Measurements from ENCODE around the gene CHKB. TPM values are rescaled to one million over a fixed set of nuclear protein-coding genes. Genes with fewer than 3 reads are reported as not detected.
A peak's percentile ranks its signal among the peaks of the same experiment; 100 is the strongest.

The CHKB gene
- total and polyA plus RNA-seq, 10 of the 15 experiments (the other 5 are each of a cell fraction or from before 2014, with no cell fraction given), result 10.0 to 93.9 (median 57.0) TPM

DNA sequence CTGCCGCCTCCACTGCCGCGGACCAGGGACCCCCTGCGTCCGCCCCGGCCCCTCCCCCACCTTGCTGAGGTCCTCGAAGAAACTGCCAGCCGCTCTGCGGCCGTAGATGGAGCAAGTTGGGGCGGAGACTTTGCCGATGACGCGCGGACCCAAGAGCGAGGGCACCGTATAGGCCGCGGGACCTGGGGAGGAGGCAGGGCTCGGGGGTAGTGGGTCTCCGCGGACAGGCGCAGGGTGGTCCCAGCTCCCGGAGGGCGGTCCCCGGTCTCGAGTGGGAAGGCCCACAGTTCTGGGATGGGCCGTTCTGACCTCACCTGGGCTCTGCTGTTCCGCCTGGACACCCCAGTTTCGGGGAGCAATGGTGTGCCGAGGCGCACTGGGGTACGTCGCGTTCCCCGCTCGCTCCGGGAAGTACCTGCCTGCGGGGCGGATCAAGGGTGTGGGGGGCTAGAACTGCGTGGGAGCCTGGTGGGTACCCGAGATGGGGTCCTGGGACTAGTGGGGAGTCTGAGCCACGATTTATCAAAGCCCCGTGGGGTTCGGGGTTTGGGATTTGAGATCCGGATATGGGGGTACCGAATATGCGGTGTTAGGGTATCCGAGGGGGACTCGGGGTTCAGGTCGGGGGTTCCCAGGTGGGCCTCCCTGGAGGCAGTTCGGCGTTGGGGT, 51.6 kb downstream of the CHKB start (continued):
- TF ChIP-seq, protein P1, sequence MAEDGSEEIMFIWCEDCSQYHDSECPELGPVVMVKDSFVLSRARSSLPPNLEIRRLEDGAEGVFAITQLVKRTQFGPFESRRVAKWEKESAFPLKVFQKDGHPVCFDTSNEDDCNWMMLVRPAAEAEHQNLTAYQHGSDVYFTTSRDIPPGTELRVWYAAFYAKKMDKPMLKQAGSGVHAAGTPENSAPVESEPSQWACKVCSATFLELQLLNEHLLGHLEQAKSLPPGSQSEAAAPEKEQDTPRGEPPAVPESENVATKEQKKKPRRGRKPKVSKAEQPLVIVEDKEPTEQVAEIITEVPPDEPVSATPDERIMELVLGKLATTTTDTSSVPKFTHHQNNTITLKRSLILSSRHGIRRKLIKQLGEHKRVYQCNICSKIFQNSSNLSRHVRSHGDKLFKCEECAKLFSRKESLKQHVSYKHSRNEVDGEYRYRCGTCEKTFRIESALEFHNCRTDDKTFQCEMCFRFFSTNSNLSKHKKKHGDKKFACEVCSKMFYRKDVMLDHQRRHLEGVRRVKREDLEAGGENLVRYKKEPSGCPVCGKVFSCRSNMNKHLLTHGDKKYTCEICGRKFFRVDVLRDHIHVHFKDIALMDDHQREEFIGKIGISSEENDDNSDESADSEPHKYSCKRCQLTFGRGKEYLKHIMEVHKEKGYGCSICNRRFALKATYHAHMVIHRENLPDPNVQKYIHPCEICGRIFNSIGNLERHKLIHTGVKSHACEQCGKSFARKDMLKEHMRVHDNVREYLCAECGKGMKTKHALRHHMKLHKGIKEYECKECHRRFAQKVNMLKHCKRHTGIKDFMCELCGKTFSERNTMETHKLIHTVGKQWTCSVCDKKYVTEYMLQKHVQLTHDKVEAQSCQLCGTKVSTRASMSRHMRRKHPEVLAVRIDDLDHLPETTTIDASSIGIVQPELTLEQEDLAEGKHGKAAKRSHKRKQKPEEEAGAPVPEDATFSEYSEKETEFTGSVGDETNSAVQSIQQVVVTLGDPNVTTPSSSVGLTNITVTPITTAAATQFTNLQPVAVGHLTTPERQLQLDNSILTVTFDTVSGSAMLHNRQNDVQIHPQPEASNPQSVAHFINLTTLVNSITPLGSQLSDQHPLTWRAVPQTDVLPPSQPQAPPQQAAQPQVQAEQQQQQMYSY (CRISPR knock-in tag; IDR thresholded peaks at IDR 0.05), result no peak
- TF ChIP-seq, protein P2, sequence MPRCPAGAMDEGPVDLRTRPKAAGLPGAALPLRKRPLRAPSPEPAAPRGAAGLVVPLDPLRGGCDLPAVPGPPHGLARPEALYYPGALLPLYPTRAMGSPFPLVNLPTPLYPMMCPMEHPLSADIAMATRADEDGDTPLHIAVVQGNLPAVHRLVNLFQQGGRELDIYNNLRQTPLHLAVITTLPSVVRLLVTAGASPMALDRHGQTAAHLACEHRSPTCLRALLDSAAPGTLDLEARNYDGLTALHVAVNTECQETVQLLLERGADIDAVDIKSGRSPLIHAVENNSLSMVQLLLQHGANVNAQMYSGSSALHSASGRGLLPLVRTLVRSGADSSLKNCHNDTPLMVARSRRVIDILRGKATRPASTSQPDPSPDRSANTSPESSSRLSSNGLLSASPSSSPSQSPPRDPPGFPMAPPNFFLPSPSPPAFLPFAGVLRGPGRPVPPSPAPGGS (IDR thresholded peaks at IDR 0.05; ENCODE audit: borderline replicate concordance, insufficient read depth, low read depth, low read length, poor library complexity, severe bottlenecking), result no peak
- TF ChIP-seq SRF (IDR thresholded peaks at IDR 0.05; ENCODE audit: low read depth in 2 of 2, low read length in 2 of 2) (no peak), MEF2B (IDR thresholded peaks at IDR 0.05; ENCODE audit: partially characterized antibody, poor library complexity, severe bottlenecking) (peak; percentile 40), ATF7 (IDR thresholded peaks at IDR 0.05; ENCODE audit: low read depth) (no peak), NR2C1 (IDR thresholded peaks at IDR 0.05) (no peak), SPI1 (IDR thresholded peaks at IDR 0.05; ENCODE audit: borderline replicate concordance, insufficient read depth, low read depth, low read length) (no peak), TBL1XR1 (IDR thresholded peaks at IDR 0.05; ENCODE audit: low read depth, low read length) (0 out of 2 replicates have a peak, but pooled peaks have one; percentile 46), ZNF274 (IDR thresholded peaks at IDR 0.05; ENCODE audit: insufficient read depth, insufficient read length) (no peak), ZNF217 (IDR thresholded peaks at IDR 0.05) (no peak), EZH2 (IDR thresholded peaks at IDR 0.05; ENCODE audit: borderline replicate concordance, control insufficient read depth, low read depth, low read length) (no peak), TCF12 (IDR thresholded peaks at IDR 0.05; ENCODE audit: low read depth, low read length) (no peak), MYB (IDR thresholded peaks at IDR 0.05; ENCODE audit: borderline replicate concordance, low read depth, low read length) (no peak), KLF5 (IDR thresholded peaks at IDR 0.05; ENCODE audit: partially characterized antibody) (no peak), POLR2AphosphoS5 (IDR thresholded peaks at IDR 0.05; ENCODE audit: low read length) (peak; percentile 92), CBX5 (IDR thresholded peaks at IDR 0.05; ENCODE audit: low read depth) (no peak), SIN3A (IDR thresholded peaks at IDR 0.05; ENCODE audit: low read depth, low read length) (no peak), IRF4 (IDR thresholded peaks at IDR 0.05; ENCODE audit: low read depth, low read length) (no peak), BHLHE40 (IDR thresholded peaks at IDR 0.05; ENCODE audit: borderline replicate concordance in 1 of 2, low read depth in 2 of 2, low read length in 1 of 2) (peak in 1 of 2 experiments; percentile 9; a peak in 1 of 4 replicates)
- TF ChIP-seq, protein P3, sequence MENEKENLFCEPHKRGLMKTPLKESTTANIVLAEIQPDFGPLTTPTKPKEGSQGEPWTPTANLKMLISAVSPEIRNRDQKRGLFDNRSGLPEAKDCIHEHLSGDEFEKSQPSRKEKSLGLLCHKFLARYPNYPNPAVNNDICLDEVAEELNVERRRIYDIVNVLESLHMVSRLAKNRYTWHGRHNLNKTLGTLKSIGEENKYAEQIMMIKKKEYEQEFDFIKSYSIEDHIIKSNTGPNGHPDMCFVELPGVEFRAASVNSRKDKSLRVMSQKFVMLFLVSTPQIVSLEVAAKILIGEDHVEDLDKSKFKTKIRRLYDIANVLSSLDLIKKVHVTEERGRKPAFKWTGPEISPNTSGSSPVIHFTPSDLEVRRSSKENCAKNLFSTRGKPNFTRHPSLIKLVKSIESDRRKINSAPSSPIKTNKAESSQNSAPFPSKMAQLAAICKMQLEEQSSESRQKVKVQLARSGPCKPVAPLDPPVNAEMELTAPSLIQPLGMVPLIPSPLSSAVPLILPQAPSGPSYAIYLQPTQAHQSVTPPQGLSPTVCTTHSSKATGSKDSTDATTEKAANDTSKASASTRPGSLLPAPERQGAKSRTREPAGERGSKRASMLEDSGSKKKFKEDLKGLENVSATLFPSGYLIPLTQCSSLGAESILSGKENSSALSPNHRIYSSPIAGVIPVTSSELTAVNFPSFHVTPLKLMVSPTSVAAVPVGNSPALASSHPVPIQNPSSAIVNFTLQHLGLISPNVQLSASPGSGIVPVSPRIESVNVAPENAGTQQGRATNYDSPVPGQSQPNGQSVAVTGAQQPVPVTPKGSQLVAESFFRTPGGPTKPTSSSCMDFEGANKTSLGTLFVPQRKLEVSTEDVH (IDR thresholded peaks at IDR 0.05; ENCODE audit: low read depth, partially characterized antibody), result peak; percentile 52
- TF ChIP-seq, protein P4, sequence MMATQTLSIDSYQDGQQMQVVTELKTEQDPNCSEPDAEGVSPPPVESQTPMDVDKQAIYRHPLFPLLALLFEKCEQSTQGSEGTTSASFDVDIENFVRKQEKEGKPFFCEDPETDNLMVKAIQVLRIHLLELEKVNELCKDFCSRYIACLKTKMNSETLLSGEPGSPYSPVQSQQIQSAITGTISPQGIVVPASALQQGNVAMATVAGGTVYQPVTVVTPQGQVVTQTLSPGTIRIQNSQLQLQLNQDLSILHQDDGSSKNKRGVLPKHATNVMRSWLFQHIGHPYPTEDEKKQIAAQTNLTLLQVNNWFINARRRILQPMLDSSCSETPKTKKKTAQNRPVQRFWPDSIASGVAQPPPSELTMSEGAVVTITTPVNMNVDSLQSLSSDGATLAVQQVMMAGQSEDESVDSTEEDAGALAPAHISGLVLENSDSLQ (IDR thresholded peaks at IDR 0.05), result no peak; the same call in 1 of the 2 replicates

All from GM12878 (cell line).